Uterus (tissue), 2 donors: Measurements from ENCODE around the gene NPFF.

Source experiments
- CTCF ChIP-seq, 4 experiments: fragments of 200-600 bp in 2 of 4; fragments of 450-650 bp in 2 of 4; sonication (generic) in 2 of 4; IDR thresholded peaks; one replicate each; pipeline ENCODE4 v1.5.1; 2016 to 2019; ENCODE audit warnings: antibody characterized with exemption in 4 of 4, mild to moderate bottlenecking in 2 of 4, moderate library complexity in 1 of 4
- POLR2A ChIP-seq, 2 donors: fragments of 450-650 bp; IDR thresholded peaks; one replicate each; pipeline ENCODE4 v1.6.1; 2016; ENCODE audit warnings: antibody characterized with exemption in 2 of 2, mild to moderate bottlenecking in 1 of 2, moderate library complexity in 1 of 2

- no peak for TF ChIP-seq CTCF (IDR thresholded peaks at IDR 0.05)
- TF ChIP-seq POLR2A (IDR thresholded peaks at IDR 0.05), result no peak
Measured at GRCh38 chr12:53468282-53468681, 39.0 kb downstream of the NPFF start.
